GM18519 (cell line): ENCODE data around the gene AOX1.
A peak's percentile ranks its signal among the peaks of the same experiment; 100 is the strongest.

Experiments
- ATAC-seq: cut with Tn5 transposase; IDR thresholded peaks from one replicate; pipeline ENCODE4 v1.9.1; 2021; ENCODE audit warnings: mild to moderate bottlenecking, moderate library complexity; ENCODE audit not compliant: unreplicated experiment, low FRiP score

Gene AOX1

DNA sequence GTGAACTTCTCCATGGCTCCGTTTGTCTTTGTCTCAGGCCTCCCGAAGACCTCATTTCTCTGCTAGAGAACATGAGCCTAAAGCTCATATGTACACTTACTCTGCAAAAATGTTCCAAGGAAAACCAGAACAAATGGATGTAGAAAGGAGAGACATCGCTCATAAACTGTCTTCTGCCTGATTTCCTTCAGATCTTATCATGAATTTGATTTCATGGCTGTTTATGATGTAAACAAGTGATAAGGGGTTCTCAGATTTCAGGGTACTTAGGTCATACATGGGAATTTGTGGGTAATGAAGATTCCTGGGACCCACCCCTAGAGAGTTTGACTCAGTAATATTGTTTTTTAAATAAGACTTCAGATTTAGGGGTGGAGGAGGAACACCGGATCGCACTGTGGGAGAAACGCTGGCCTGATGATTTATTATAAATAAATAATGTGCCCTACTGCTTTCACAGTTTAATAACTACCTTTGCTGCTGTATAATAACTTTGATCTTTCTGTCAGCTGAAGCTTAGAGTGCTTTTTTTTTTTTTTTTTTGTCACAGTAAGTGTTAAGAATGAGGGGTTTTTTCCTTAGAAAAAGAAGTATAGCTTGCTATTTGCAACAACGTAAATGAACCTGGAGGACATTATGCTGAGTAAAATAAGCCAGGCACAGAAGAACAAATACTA lies 14.9 kb downstream of the AOX1 start:
- ATAC-seq: no peak

DNA sequence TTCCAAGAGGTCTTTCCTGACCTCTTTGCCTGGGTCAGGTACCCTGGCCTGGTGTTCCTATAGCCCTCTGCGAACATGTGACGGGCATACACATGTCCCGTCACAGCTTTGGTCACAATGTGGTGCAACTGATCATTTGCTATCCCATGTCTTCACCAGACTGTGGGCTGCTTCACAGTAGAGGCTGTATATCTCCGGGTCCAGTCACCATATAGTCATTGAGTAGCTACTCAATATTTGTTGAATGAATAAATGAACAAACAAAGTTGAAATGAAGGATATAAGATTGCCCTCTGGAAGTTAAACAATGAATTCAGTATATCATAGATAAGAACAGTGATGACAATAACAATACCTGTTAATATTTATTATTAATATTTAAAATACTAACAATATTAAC lies 16.8 kb downstream of the AOX1 start:
- no peak for ATAC-seq

DNA sequence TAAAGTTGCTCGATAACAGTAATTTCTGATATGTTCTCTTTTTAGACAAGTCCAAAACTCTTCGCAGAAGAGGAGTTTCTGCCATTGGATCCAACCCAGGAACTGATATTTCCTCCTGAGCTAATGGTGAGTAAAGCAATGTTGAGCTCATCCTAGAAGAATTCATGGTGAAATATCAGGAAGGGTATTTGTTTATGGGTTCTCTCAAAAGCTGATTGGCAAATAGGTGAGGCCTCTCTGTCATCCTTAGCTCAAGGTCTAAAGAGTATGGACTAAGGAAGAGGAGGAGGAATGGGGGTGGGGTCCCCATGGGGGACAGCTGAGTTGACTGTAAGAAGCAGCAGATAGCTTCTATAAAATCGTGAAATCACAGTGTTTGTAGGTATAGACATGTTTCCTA lies 18.2 kb downstream of the AOX1 start:
- ATAC-seq: no peak

DNA sequence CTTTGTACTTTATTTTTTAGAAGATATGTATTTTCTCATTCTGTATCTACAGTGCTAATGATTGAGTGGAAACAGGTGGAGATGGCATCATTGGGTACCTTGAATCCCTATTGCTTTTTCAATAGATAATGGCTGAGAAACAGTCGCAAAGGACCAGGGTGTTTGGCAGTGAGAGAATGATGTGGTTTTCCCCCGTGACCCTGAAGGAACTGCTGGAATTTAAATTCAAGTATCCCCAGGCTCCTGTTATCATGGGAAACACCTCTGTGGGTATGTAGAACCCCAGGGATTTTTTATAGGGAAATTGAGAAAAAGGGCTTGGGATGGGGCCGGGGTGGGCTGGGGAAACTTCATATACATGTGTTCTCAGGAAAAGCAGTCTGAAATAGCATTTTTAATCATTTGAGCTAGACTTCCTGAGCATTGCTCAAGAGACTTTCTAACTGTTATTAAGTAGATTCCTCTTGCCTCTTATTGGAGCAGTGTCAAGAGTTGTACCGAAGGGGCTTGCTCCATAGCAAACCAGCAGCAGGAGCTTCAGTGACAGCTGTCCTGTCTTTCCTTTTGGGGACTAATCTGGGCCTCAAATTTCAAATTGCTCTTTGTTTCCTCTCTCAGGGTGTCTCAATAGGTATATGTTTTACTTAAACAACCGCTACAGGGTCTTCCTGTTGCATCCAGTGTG lies 18.9 kb downstream of the AOX1 start:
- ATAC-seq: no peak

DNA sequence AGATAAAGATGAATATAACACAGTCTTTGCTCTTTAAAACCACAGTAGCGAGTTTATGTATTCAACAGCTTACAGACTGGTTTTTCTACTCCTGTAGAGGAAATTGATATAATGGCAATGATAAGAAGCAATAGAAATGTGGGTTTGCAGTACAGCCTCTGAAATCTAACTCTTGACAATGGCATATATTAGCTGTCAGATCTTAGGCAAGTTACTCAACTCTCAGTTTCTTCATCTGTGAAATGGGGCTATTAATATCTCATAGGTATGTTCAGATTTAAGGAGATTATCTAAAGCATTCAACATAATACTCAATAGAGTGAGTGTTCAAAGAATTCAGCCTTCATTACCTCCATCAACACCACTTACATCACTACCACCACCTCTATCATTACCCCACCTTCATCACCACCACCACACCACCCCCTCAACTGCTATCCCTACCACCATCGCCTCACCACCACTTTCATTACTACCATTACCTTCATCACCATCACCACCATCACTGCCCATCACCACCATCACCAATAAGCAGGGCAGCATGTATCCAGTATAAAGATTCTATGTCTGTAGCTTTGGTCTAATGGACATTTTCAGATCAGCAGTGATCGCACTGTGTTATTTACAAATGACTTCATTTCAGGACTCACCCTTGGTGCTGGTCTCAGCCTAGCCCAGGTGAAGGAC lies 22.7 kb downstream of the AOX1 start:
- ATAC-seq: no peak

DNA sequence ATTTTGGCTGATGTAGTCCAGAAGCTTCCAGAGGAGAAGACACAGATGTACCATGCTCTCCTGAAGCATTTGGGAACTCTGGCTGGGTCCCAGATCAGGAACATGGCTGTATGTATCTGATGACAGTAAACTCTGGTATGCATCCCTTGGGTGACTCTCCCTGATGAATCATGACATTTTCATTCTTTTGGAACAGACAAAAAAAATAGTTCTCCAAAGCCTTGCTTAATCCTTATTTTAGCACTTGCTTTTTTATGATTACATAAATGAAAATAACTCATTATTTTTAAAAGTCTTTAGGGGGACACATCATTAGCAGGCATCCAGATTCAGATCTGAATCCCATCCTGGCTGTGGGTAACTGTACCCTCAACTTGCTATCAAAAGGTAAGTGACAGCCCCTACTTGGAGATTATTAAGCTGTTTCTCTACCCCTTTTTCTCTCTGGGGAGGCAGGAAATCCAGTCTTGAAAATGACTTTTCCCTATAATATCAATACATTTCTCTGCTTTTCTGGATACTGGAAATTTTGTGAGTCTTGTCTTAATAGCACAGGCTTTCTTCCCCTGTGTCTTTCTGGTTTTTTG lies 23.3 kb downstream of the AOX1 start:
- no peak for ATAC-seq

DNA sequence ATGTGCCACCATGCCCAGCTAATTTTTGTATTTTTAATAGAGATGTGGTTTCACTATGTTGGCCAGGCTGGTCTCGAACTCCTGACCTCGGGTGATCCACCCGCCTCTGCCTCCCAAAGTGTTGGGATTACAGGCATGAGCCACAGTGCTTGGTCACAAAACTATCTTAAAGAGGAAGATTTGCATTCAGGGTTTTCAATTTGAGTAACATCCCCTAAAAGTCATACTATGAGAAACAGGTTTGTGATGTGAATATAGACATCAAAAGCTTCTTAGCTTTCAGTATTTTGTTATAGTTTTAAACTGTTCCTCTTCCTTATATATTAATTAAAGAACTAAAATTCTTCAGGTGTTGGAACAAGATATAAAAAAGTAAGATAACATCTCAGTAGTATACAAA lies 24.4 kb downstream of the AOX1 start:
- ATAC-seq: peak; percentile 61

DNA sequence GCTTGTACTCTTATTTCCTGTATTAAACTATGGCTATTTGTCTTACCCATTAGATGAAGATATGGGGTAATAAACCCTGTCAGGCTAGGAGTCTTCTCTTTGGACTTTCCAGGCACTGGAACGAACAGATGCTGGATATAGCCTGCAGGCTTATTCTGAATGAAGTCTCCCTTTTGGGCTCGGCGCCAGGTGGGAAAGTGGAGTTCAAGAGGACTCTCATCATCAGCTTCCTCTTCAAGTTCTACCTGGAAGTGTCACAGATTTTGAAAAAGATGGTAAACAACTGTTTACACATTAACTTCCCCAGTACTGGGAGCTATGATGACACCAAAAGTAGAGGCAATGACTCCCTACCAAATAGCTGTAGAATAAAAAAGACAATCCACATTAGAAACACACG lies 27.9 kb downstream of the AOX1 start:
- ATAC-seq: no peak

DNA sequence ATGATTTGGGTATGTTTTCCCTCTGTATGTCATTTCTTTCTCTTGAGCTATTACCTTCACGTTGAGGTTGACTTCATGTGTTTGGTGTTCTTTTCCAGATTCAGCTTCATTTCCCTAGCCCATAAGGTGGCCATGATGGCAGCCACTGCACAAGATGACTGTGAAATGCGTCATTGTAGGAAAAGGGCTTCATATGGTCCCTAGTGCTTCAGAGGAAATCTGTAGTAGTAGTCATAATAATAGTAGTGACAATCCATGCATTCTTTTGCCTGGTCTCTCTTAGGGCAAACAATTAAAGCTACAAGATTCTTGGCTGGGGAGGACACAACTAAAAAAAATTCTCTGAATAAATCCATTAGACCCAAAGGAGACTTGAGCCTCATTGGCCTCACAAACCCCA lies 28.4 kb downstream of the AOX1 start:
- ATAC-seq: no peak

DNA sequence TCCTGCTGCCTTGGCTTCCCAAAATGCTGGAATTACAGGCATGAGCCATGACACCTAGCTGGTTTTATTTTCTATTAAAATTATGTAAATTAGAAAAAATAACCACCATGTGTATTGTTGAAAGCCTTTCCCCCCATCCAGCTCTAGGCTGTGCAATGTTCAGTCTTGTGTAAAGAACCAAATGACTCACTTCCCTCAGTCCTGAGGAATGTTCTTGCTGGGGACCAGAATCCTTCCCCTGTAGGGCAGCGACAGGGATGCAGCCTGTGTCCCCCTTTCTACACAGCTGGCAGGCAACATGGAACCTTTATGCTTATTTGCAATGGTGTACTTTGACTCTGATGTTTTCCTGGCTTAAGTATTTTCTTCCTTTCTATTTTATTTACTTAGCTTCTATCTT lies 29.4 kb downstream of the AOX1 start:
- ATAC-seq: no peak

DNA sequence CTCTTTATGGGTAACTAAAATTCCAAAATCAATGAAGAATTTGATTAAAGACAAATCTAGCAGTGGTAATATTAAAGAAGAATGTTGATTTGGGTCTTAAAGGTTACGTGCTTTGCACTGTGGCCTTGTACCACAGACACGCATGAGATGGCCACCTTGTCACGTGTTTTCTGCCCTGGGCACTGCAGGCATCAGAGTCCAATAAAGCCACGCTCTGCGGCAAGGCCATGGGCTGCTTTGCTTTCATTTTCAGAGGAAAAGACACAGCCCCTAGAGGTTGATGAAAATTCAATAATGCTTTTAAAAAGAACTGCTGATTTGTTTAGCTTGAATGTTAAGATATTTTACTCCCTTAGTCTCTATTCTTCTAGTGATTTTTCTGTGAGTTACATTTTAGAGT lies 30.4 kb downstream of the AOX1 start:
- no peak for ATAC-seq

DNA sequence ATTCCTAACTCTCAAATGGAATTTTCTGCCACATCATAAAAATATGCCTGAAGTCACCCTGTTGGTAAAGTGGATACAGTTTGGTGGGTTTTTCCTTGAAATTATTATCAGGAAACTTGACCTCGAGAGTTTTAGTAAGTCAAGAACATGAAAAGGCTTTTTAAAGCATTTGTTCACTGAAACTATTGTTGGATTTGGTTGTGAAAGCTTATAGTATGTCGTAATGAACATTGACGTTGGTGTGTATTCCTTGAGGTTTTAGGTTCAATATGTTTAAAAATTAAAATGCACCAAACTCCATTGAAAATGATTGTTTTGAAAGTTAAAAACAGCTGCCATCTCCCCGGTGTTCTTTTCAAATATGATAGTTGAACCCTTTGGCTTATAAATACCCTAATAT lies 30.8 kb downstream of the AOX1 start:
- ATAC-seq: no peak

DNA sequence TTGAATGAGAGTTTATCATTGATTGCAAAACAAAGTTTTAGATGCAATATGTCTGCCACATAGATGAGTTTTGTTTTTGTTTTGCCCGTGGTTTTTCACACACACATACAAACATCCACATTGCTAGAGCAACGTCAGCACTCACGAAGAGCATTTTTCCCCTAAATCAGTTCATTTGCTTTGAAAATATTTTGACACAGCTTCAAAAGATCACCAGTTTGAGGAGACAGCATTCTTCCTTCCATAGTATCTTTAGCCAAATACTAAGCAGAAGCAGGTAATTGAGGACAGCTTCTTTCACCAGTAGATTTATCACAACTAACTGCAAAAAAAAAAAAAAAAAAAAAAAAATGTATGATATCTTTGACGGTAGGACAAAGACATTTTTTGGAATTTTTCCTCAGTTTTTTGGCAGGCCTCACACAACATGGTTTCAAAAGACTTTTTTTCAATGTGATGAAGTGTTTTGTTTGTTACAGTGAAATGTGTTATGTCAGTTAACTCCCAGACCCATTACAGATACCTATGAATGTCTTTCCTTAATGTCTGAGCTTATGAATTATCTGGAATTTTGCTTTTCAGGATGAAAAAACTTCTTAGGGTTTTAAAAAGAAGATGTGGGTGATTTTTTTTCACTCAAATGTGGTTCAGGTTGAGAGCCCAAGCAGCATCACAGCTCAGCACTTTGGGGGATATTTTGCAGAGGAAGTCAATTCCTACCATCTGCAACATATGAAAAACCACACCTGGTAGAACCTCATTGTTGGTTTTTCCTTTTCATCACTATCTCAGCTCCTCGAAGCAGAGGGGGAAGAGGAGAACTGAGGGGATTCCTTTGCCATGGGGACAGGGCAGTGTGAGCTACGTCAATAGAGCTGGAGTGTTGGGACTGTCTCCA lies 31.6 kb downstream of the AOX1 start:
- no peak for ATAC-seq

DNA sequence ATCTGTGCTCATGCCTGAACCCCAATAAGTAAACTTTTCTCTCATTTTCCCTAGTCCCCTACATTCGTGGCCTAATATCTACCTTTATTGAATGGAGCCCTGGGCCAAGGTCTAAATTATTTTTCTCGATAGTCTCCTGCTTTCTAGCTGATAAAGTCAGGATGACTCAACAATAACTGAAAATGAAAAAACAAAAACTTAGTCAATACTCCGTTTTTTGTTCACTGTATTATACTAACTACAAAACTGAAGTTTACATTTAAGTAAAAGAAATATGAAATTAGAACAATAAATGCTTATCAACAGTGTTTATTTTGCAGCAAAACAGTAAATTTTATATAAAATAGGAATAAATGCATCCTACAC lies 32.2 kb downstream of the AOX1 start:
- ATAC-seq: no peak

DNA sequence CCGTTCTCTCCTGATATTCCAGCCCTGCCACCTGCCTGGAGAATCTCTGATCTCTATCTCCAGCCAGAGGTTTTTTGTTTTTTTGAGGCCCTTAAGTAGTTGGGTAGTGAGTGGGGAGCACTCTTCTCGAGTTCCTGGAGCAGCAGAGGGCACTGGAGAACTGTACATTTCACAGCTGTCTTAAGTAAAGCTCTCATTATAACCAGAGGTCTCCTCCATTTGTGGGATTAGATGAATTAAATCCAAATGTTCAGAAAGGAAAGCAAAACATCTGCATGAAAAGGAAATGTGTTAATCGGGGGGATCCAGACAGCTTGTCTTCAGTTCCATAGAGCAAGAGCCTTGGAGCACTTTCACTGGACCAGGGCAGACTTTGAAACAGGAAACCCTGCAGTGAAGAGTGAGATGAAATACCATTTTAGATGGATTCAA lies 32.8 kb downstream of the AOX1 start:
- ATAC-seq: no peak

DNA sequence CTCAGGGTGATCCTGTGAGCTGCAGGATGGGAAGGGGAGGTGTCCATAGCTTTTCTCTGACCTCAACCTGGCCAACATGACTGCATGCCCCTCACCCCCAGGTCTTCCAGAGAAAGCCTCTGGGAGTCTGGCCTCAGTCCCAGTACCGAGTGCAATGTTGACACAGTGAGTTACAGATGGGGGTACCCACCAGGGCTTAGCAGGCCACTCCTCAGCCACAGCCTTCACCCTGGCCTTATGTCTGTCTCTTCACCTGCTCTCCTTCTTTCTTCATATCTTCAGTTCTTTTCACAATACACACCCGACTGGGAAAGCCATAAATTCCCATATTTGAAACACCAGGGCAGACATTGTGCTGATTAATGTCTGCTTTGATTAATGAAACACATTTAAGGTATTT lies 33.5 kb downstream of the AOX1 start:
- ATAC-seq: no peak

DNA sequence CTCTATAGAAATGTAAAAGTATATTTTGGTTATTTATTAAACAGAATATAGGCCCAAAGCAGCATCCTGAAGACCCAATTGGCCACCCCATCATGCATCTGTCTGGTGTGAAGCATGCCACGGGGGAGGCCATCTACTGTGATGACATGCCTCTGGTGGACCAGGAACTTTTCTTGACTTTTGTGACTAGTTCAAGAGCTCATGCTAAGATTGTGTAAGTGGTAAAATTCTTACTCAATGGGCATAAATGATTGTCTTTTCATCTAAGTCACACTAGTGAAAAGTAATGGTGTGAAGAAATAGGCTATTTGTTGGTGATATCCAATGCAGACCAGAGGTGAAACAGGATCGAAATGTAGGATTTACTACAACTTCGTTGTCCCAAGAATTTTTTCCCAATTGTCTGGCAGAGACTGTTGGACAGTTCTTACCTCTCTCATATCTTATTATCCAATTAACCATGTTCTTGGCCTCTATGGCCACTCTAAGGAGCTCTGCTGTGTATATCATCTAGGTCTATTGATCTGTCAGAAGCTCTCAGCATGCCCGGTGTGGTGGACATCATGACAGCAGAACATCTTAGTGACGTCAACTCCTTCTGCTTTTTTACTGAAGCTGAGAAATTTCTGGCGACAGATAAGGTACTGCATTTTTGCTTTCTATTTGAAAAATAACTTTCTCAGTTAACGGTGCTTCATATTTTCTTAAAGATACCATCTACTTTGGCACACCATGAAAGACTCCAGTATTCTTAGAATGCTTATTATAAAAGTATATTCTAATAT lies 35.0 kb downstream of the AOX1 start:
- no peak for ATAC-seq

DNA sequence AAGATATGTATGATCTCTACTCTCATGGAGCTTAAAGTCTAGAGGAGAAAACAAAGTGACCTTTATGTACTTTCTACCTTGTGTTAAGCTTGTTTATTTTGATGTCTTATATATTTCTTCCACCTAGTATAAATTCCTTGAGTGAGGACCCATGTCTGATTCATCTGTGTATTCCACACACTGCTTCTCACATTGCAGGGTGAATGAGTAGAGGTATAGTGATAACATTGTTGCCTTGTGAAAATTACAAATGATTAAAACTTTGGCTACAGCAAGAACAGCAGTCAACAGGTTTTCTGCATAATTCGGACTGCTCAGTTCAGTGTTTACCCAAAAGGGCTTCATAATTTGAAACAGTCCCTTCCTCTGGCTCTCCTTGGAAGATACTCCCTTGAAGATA lies 36.3 kb downstream of the AOX1 start:
- no peak for ATAC-seq

DNA sequence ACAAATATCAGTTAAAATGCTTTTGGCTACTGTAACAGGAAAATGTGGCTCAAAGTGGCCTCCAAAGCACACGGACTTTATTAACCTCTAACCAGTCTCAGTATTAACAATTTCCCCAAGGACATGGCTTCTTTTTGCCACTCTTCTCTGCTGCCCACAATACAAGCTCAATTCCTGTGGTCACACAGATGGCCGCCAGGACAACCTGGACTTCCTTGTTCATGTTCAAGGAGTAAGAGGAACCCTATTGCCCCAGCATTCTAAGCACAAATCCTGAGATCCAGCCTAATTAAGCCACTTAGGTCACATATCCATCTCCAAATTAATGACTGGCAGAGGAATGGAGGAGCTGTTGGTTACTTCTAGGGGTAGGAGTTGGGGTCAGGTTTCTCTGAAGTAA lies 38.2 kb downstream of the AOX1 start:
- ATAC-seq: no peak

DNA sequence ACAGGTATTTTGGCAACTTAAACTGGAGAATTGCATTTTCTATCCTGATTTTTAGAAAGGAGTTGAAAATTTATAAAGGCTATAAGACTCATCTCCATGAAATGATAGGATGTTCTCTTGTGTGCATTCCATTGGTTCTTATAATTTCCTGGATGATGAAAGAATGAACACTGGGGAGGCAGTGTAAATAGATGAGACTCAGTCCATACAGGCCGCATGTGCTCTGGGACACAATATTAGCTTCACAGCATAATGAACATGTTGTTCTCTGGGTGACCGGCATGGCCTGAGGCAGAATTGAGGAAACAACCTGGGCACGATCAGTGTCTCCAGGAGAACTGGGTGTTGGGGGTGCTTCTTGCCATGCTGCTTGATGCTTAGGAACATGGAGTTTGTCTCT lies 38.8 kb downstream of the AOX1 start:
- ATAC-seq: no peak
